CD14-positive monocyte (primary cell): ENCODE results near the gene CCDC178. TPM values are rescaled to one million over a fixed set of nuclear protein-coding genes. Genes with fewer than 3 reads are reported as not detected.

ENCODE experiments used
- DNase-seq, 3 donors: peaks; one replicate each; pipeline ENCODE4 v3.0.0-alpha.2; 2011 to 2022
- H2AFZ ChIP-seq: 2 replicates; pipeline ENCODE4 v1.6.0; 2012; ENCODE audit warnings: mild to moderate bottlenecking, low read depth, low read length, inconsistent platforms; ENCODE audit not compliant: insufficient read depth, poor library complexity, severe bottlenecking
- H3K27ac ChIP-seq, 2 donors: 1 replicate in 1 of 2; 2 replicates in 1 of 2; pipeline ENCODE4 v1.5.1; 2012 to 2013; ENCODE audit warnings: low read length in 2 of 2, control low read depth in 1 of 2, inconsistent platforms in 1 of 2, low read depth in 1 of 2, mild to moderate bottlenecking in 1 of 2
- H3K27me3 ChIP-seq, 2 donors: one replicate each; pipeline versions ENCODE4 v1.6.0 to v1.6.1; 2011 to 2013; ENCODE audit warnings: low read length in 2 of 2; ENCODE audit not compliant: control insufficient read depth in 2 of 2, insufficient read depth in 2 of 2
- H3K36me3 ChIP-seq, 2 donors: replicated peaks in 1 of 2; 1 replicate in 1 of 2; 2 replicates in 1 of 2; pipeline versions ENCODE4 v1.5.1 to v1.6.1; 2012 to 2013; ENCODE audit warnings: low read length in 2 of 2, control low read depth in 1 of 2, inconsistent platforms in 1 of 2, mild to moderate bottlenecking in 1 of 2; ENCODE audit not compliant: insufficient read depth in 2 of 2, control insufficient read depth in 1 of 2
- H3K4me1 ChIP-seq, 2 donors: 1 replicate in 1 of 2; 2 replicates in 1 of 2; pipeline versions ENCODE4 v1.5.1 to v1.6.1; 2012 to 2013; ENCODE audit warnings: low read length in 2 of 2, control low read depth in 1 of 2, inconsistent platforms in 1 of 2, mild to moderate bottlenecking in 1 of 2, moderate library complexity in 1 of 2; ENCODE audit not compliant: insufficient read depth in 2 of 2, control insufficient read depth in 1 of 2
- H3K4me2 ChIP-seq: replicated peaks from 2 replicates; pipeline ENCODE3; 2012; ENCODE audit warnings: low read length, moderate library complexity, mild to moderate bottlenecking; ENCODE audit not compliant: poor library complexity, severe bottlenecking; ENCODE audit errors: extremely low read depth
- H3K4me3 ChIP-seq, 3 experiments: fragments of 200-600 bp in 1 of 3; sonication (generic) in 1 of 3; replicated peaks in 1 of 3; 1 replicate in 2 of 3; 2 replicates in 1 of 3; pipeline ENCODE4 v1.5.1; 2011 to 2013; ENCODE audit warnings: low read length in 3 of 3, mild to moderate bottlenecking in 3 of 3, control low read depth in 2 of 3, low read depth in 2 of 3, inconsistent platforms in 1 of 3, moderate library complexity in 1 of 3
- H3K79me2 ChIP-seq: 2 replicates; pipeline ENCODE4 v1.6.0; 2012; ENCODE audit warnings: mild to moderate bottlenecking, control low read depth, inconsistent platforms, low read length, moderate library complexity; ENCODE audit not compliant: insufficient read depth
- H3K9ac ChIP-seq: 2 replicates; pipeline ENCODE4 v1.6.0; 2017; ENCODE audit warnings: low read length, mild to moderate bottlenecking; ENCODE audit not compliant: insufficient read depth, poor library complexity, severe bottlenecking
- H3K9me3 ChIP-seq, 2 donors: replicated peaks in 1 of 2; 1 replicate in 1 of 2; 2 replicates in 1 of 2; pipeline versions ENCODE4 v1.5.1 to v1.6.1; 2012 to 2013; ENCODE audit warnings: low read length in 2 of 2, control low read depth in 1 of 2; ENCODE audit not compliant: control insufficient read depth in 1 of 2, insufficient read depth in 1 of 2
- H4K20me1 ChIP-seq: 2 replicates; pipeline ENCODE4 v1.6.0; 2012; ENCODE audit warnings: mild to moderate bottlenecking, low read length, control low read depth, moderate library complexity; ENCODE audit not compliant: insufficient read depth
- H3K27ac Mint-ChIP-seq, 7 donors: one replicate each; pipeline ENCODE4 v1.8.0; 2020; ENCODE audit warnings: mild to moderate bottlenecking in 7 of 7, mixed read lengths in 7 of 7, moderate library complexity in 6 of 7, inconsistent platforms in 2 of 7
- H3K27me3 Mint-ChIP-seq, 3 donors: one replicate each; pipeline ENCODE4 v1.8.0; 2021 to 2022; ENCODE audit warnings: low read depth in 3 of 3, mild to moderate bottlenecking in 3 of 3, mixed read lengths in 3 of 3, moderate library complexity in 3 of 3, inconsistent platforms in 1 of 3
- H3K36me3 Mint-ChIP-seq, 2 donors: one replicate each; pipeline ENCODE4 v1.8.0; 2020; ENCODE audit warnings: mixed read lengths in 2 of 2, inconsistent platforms in 1 of 2, mild to moderate bottlenecking in 1 of 2
- H3K4me1 Mint-ChIP-seq: one replicate; pipeline ENCODE4 v1.8.0; 2020; ENCODE audit warnings: mild to moderate bottlenecking, mixed read lengths
- H3K4me3 Mint-ChIP-seq, 2 donors: one replicate each; pipeline ENCODE4 v1.8.0; 2020; ENCODE audit warnings: mild to moderate bottlenecking in 2 of 2, mixed read lengths in 2 of 2, moderate library complexity in 1 of 2
- H3K9me3 Mint-ChIP-seq, 7 donors: one replicate each; pipeline ENCODE4 v1.8.0; 2020 to 2022; ENCODE audit warnings: mixed read lengths in 7 of 7, mild to moderate bottlenecking in 6 of 7, moderate library complexity in 6 of 7, inconsistent platforms in 2 of 7
- WGBS: methylation state at CpG from one replicate; pipeline ENCODE4 v1.1.5; 2013; ENCODE audit warnings: missing lambda C conversion rate; ENCODE audit not compliant: insufficient coverage; 5-methylcytosine and 5-hydroxymethylcytosine counted together
- intact Hi-C, 2 donors: fragments of 100-400 bp; cut with micrococcal nuclease; formaldehyde crosslinking; loops; one replicate each; pipeline versions ENCODE4 v1.15.0 to v1.15.1; 2023
- polyA plus RNA-seq, 3 donors: library from polyadenylated mRNA; depleted of rRNA in 1 of 3; unstranded in 2 of 3; stranded (reverse) in 1 of 3; fragments of 300-500 nt in 2 of 3; fragments of >200 nt in 1 of 3; fragmentation: Illumina TruSeq in 2 of 3; gene quantifications; 1 replicate in 2 of 3; 2 replicates in 1 of 3; pipeline ENCODE4 v1.2.3, GENCODE V29; 2012 to 2021
- TF ChIP-seq, protein P1 (sequence below): fragments of 200-600 bp; IDR thresholded peaks from one replicate; pipeline ENCODE4 v1.8.0; 2022; ENCODE audit warnings: antibody characterized with exemption, mild to moderate bottlenecking

The CCDC178 gene
- polyA plus RNA-seq, 3 donors = not detected

DNA sequence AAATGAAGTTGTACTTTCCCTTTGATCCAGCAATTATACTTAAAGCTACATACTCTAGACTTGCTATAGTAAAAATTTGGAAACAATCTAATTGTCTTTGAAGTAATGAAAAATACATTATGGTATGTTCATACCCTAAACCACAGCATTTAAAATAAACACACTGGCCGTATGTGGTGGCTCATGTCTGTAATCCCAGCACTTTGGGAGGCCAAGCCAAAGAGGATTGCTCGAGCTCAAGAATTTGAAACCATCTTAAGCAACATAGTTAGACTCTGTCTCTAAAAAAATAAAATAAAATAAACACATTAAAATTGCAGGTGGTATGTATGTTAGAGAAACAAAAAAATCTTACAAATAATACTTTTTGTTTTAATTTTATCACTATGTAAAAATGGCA lies 459.6 kb downstream of the CCDC178 start:
- H3K27ac Mint-ChIP-seq = no peak overlapping the region
- TF ChIP-seq, protein P1, sequence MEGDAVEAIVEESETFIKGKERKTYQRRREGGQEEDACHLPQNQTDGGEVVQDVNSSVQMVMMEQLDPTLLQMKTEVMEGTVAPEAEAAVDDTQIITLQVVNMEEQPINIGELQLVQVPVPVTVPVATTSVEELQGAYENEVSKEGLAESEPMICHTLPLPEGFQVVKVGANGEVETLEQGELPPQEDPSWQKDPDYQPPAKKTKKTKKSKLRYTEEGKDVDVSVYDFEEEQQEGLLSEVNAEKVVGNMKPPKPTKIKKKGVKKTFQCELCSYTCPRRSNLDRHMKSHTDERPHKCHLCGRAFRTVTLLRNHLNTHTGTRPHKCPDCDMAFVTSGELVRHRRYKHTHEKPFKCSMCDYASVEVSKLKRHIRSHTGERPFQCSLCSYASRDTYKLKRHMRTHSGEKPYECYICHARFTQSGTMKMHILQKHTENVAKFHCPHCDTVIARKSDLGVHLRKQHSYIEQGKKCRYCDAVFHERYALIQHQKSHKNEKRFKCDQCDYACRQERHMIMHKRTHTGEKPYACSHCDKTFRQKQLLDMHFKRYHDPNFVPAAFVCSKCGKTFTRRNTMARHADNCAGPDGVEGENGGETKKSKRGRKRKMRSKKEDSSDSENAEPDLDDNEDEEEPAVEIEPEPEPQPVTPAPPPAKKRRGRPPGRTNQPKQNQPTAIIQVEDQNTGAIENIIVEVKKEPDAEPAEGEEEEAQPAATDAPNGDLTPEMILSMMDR = no peak
- peaks cover 0 to 3% (median 0%) of the 10 kb centered on the region in 7 donors for H3K9me3 Mint-ChIP-seq
- no peaks in the 10 kb centered on the region for H3K27me3 Mint-ChIP-seq
- no peak for DNase-seq
- intact Hi-C loops = no loop called here
- Histone ChIP-seq H3K9ac (no peak overlapping the region), H3K4me2 (no peak overlapping the region), H3K4me1 (no peaks in the 10 kb centered on the region), H3K9me3 (no peaks in the 10 kb centered on the region), H3K79me2 (no peaks in the 10 kb centered on the region), H3K4me3 (no peak overlapping the region), H2AFZ (no peak overlapping the region), H4K20me1 (no peaks in the 10 kb centered on the region), H3K36me3 (no peaks in the 10 kb centered on the region), H3K27ac (no peak overlapping the region), H3K27me3 (no peaks in the 10 kb centered on the region)
- no peaks in the 10 kb centered on the region for H3K36me3 Mint-ChIP-seq
- WGBS = no CpG with 5 or more reads among the region's 2 CpGs
- H3K4me3 Mint-ChIP-seq = no peak overlapping the region
- H3K4me1 Mint-ChIP-seq = no peaks in the 10 kb centered on the region

DNA sequence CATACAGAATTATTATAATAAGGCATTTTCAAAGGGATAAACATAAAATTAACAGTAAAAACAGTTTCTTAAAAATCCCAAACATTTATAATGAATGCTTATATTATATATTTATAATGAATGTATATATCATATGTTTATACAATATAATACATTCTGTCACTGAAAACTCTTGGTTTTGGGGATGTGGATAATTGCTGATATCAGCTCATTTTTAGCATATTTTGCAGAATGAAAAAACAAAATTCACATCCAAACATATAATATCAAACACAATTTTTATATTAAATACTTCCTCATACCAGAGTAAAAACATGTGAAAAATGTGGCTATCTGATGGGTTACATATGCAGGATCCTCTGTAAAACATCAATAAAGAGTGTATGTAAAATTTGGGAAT lies 465.0 kb downstream of the CCDC178 start:
- Histone ChIP-seq H3K9ac (no peak overlapping the region), H3K27ac (no peak overlapping the region), H3K27me3 (no peaks in the 10 kb centered on the region), H4K20me1 (no peaks in the 10 kb centered on the region), H3K79me2 (no peaks in the 10 kb centered on the region), H3K9me3 (no peaks in the 10 kb centered on the region), H2AFZ (no peak overlapping the region), H3K36me3 (no peaks in the 10 kb centered on the region), H3K4me3 (no peak overlapping the region), H3K4me2 (no peak overlapping the region), H3K4me1 (no peaks in the 10 kb centered on the region)
- DNase-seq = no peak
- Mint-ChIP-seq H3K36me3 (no peaks in the 10 kb centered on the region), H3K27ac (no peak overlapping the region), H3K27me3 (peaks cover 0 to 2% (median 0%) of the 10 kb centered on the region in 3 donors), H3K9me3 (peaks cover 0 to 3% (median 2%) of the 10 kb centered on the region in 7 donors), H3K4me1 (no peaks in the 10 kb centered on the region), H3K4me3 (no peak overlapping the region)
- intact Hi-C loops = no loop called here
- TF ChIP-seq, protein P1 = no peak
